Left cardiac atrium (tissue), 4 donors: ENCODE results near the gene SLC51B. TPM values are rescaled to one million over a fixed set of nuclear protein-coding genes. Genes with fewer than 3 reads are reported as not detected.
A peak's percentile ranks its signal among the peaks of the same experiment; 100 is the strongest.

Source experiments
- ATAC-seq, 2 donors: fragments of 200-7000 bp; cut with Tn5 transposase; one replicate each; pipeline ENCODE4 v1.9.1; 2020; ENCODE audit warnings: mild to moderate bottlenecking in 2 of 2, moderate library complexity in 2 of 2
- DNase-seq: peaks from one replicate; pipeline ENCODE4 v3.0.0-alpha.2; 2020
- intact Hi-C, 2 donors: fragments of 100-400 bp; cut with DNase I; formaldehyde crosslinking; loops; one replicate each; pipeline versions ENCODE4 v1.14.1 to v1.15.1; 2022 to 2023
- total RNA-seq, 2 donors: library from RNA; stranded (reverse); fragmentation: NEBNext Ultra II Directional; extraction: Animal tissue kit (Norgen Biotek cat#: 25700); gene quantifications; one replicate each; pipeline ENCODE4 v1.2.1, GENCODE V29; 2021
- donor health status: DM: no; HTN: yes; CAD: no.
- donor health status: DM: no; HTN: yes; CAD: no; lungs with severe emphysema.
- donor health status: DM: yes; HTN: yes; CAD: no.
- donor health status: Dilated cardiomyopathy.

Gene SLC51B
- total RNA-seq, 2 donors from 2014 or later = not detected

- DNase-seq = no peak
- intact Hi-C loops = no loop called here
Measured at GRCh38 chr15:65077291-65077980, 32.2 kb downstream of the SLC51B start.

GRCh38 chr15:65077981-65078352, 32.8 kb downstream of the SLC51B start:
- ATAC-seq (peak; percentile 28 to 61), DNase-seq (peak; percentile 74)
- intact Hi-C loops = no loop called here

More at GRCh38 chr15:65077291-65077980, 32.2 kb downstream of the SLC51B start:
- peak in 1 of 2 donors; percentile 1 for ATAC-seq

GRCh38 chr15:65079580-65079979, 34.4 kb downstream of the SLC51B start:
- DNase-seq (no peak), ATAC-seq (no peak)
- intact Hi-C loops = no loop called here

- ATAC-seq (peak; percentile 14 to 49), DNase-seq (no peak)
- intact Hi-C loops = no loop called here
Measured at GRCh38 chr15:65081270-65081669, 36.1 kb downstream of the SLC51B start.

GRCh38 chr15:65081758-65082157, 36.6 kb downstream of the SLC51B start:
- intact Hi-C loops = loop anchor here in 1 of 2 donors (2.0 kb wide), 1 partner anchor 29 kb away; no protein-coding TSS in a partner anchor
- DNase-seq = no peak
- no peak for ATAC-seq

- intact Hi-C loops = loop anchor here in 1 of 2 donors (2.0 kb wide), 1 partner anchor 30 kb away; no protein-coding TSS in a partner anchor
- no peak for DNase-seq
- ATAC-seq = peak in 1 of 2 donors; percentile 38
Measured at GRCh38 chr15:65082303-65082953, 37.2 kb downstream of the SLC51B start.

GRCh38 chr15:65083262-65083701, 38.1 kb downstream of the SLC51B start:
- intact Hi-C loops = loop anchor here in 1 of 2 donors (2.0 kb wide), 1 partner anchor 30 kb away; no protein-coding TSS in a partner anchor
- ATAC-seq (no peak), DNase-seq (no peak)

- intact Hi-C loops = loop anchor here in 1 of 2 donors (5.0 kb wide), 1 partner anchor 32 kb away; no protein-coding TSS in a partner anchor
- ATAC-seq (peak in 1 of 2 donors; percentile 24), DNase-seq (no peak)
Measured at GRCh38 chr15:65084500-65085206, 39.5 kb downstream of the SLC51B start.

- ATAC-seq = no peak
- intact Hi-C loops = loop anchor here in 1 of 2 donors (5.0 kb wide), 1 partner anchor 33 kb away; no protein-coding TSS in a partner anchor
Measured at GRCh38 chr15:65085207-65085753, 40.1 kb downstream of the SLC51B start.

GRCh38 chr15:65085990-65086679, 40.9 kb downstream of the SLC51B start:
- DNase-seq (no peak), ATAC-seq (no peak)
- intact Hi-C loops = loop anchor here in 1 of 2 donors (5.0 kb wide), 1 partner anchor 34 kb away; no protein-coding TSS in a partner anchor

More at GRCh38 chr15:65085207-65085753, 40.1 kb downstream of the SLC51B start:
- DNase-seq = no peak

- no peak for DNase-seq
- ATAC-seq = no peak
- intact Hi-C loops = loop anchor here in 1 of 2 donors (5.0 kb wide), 1 partner anchor 34 kb away; no protein-coding TSS in a partner anchor
Measured at GRCh38 chr15:65086680-65087111, 41.5 kb downstream of the SLC51B start.

- no peak for ATAC-seq
- intact Hi-C loops = loop anchor here in 1 of 2 donors (5.0 kb wide), 1 partner anchor 35 kb away; no protein-coding TSS in a partner anchor
- no peak for DNase-seq
Measured at GRCh38 chr15:65087411-65087810, 42.2 kb downstream of the SLC51B start.

GRCh38 chr15:65087873-65088642, 42.9 kb downstream of the SLC51B start:
- ATAC-seq (peak; percentile 77 to 81), DNase-seq (peak; percentile 75)
- intact Hi-C loops = loop anchor here in 1 of 2 donors (5.0 kb wide), 1 partner anchor 36 kb away; no protein-coding TSS in a partner anchor

- no peak for ATAC-seq
- intact Hi-C loops = loop anchor here in 1 of 2 donors (5.0 kb wide), 1 partner anchor 36 kb away; no protein-coding TSS in a partner anchor
Measured at GRCh38 chr15:65088643-65089021, 43.4 kb downstream of the SLC51B start.

GRCh38 chr15:65089206-65089824, 44.1 kb downstream of the SLC51B start:
- DNase-seq (peak; percentile 68), ATAC-seq (peak; percentile 17 to 42)
- intact Hi-C loops = loop anchor here in 1 of 2 donors (5.0 kb wide), 1 partner anchor 37 kb away; no protein-coding TSS in a partner anchor

More at GRCh38 chr15:65088643-65089021, 43.4 kb downstream of the SLC51B start:
- DNase-seq = no peak

- intact Hi-C loops = no loop called here
- DNase-seq = no peak
- ATAC-seq = no peak
Measured at GRCh38 chr15:65091946-65092770, 47.0 kb downstream of the SLC51B start.
